ENCODE results near the gene CIT. TPM values are rescaled to one million over a fixed set of nuclear protein-coding genes. Genes with fewer than 3 reads are reported as not detected.

Gene CIT
- total and polyA plus RNA-seq, 9 of the 15 experiments (the other 6 are each of a cell fraction or from before 2014, with no cell fraction given) = 1.1 to 46.7 (median 21.3) TPM

DNA sequence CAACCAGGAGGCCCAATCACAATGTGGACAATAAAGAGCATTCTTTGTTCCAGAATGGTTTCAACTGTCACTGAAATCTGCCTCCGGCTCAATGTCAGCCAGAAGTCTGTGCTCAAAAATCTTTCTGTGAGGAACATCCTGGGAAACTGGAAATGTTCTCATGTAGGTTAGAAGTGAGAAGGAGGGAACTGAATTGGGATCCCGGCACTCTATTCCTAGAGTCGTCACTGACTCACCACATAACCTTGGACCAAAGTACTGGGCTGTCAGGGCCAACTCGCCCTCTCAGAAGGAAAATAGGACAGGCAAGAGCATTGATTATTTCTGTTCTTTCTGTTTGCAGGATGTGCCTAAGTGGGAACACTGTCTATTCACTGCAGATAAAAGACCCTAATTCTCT is 151.6 kb downstream of the CIT start:
- Histone ChIP-seq H3K79me2 (ENCODE audit: control insufficient read depth, insufficient read depth, low read length) (no peaks in the 10 kb centered on the region), H3K4me3 (no peak overlapping the region), H3K9me3 (replicated peaks; ENCODE audit: control insufficient read depth, insufficient read depth, low read depth, low read length) (no peaks in the 10 kb centered on the region), H3K27ac (ENCODE audit: extremely low read depth, low read depth, low read length) (no peak overlapping the region), H2AFZ (ENCODE audit: low read depth, low read length) (no peak overlapping the region), H3K4me1 (replicated peaks in 1 of 2; ENCODE audit: control insufficient read depth in 2 of 2, insufficient read depth in 2 of 2, low read length in 2 of 2) (no peaks in the 10 kb centered on the region), H3K27me3 (ENCODE audit: control insufficient read depth in 2 of 2, insufficient read depth in 2 of 2, low read length in 2 of 2) (no peaks in the 10 kb centered on the region), H3K9me1 (ENCODE audit: control insufficient read depth, insufficient read depth, low read length) (no peaks in the 10 kb centered on the region), H3K4me2 (ENCODE audit: insufficient read depth, low read length) (no peak overlapping the region), H3K9ac (ENCODE audit: insufficient read depth in 1 of 2, low read depth in 2 of 2, low read length in 2 of 2) (no peak overlapping the region), H4K20me1 (replicated peaks; ENCODE audit: control insufficient read depth, insufficient read depth, low read length) (0 out of 2 replicates have a peak, but pooled peaks cover 3% of the 10 kb centered on the region), H3K36me3 (ENCODE audit: control insufficient read depth, insufficient read depth, low read length) (peaks cover 54% of the 10 kb centered on the region)
- no TSS peak for BruUV-seq (replicated peaks)
- no peak for TF ChIP-seq HDAC3 (IDR thresholded peaks at IDR 0.05; ENCODE audit: borderline replicate concordance, partially characterized antibody)
- TF ChIP-seq, protein P1, sequence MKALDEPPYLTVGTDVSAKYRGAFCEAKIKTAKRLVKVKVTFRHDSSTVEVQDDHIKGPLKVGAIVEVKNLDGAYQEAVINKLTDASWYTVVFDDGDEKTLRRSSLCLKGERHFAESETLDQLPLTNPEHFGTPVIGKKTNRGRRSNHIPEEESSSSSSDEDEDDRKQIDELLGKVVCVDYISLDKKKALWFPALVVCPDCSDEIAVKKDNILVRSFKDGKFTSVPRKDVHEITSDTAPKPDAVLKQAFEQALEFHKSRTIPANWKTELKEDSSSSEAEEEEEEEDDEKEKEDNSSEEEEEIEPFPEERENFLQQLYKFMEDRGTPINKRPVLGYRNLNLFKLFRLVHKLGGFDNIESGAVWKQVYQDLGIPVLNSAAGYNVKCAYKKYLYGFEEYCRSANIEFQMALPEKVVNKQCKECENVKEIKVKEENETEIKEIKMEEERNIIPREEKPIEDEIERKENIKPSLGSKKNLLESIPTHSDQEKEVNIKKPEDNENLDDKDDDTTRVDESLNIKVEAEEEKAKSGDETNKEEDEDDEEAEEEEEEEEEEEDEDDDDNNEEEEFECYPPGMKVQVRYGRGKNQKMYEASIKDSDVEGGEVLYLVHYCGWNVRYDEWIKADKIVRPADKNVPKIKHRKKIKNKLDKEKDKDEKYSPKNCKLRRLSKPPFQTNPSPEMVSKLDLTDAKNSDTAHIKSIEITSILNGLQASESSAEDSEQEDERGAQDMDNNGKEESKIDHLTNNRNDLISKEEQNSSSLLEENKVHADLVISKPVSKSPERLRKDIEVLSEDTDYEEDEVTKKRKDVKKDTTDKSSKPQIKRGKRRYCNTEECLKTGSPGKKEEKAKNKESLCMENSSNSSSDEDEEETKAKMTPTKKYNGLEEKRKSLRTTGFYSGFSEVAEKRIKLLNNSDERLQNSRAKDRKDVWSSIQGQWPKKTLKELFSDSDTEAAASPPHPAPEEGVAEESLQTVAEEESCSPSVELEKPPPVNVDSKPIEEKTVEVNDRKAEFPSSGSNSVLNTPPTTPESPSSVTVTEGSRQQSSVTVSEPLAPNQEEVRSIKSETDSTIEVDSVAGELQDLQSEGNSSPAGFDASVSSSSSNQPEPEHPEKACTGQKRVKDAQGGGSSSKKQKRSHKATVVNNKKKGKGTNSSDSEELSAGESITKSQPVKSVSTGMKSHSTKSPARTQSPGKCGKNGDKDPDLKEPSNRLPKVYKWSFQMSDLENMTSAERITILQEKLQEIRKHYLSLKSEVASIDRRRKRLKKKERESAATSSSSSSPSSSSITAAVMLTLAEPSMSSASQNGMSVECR (CRISPR knock-in tag; IDR thresholded peaks at IDR 0.05) = no peak
- no peak for TF ChIP-seq IRF1 (CRISPR knock-in tag; IDR thresholded peaks at IDR 0.05; ENCODE audit: borderline replicate concordance)
- no peak for TF ChIP-seq HMBOX1 (IDR thresholded peaks at IDR 0.05)
- no peak for TF ChIP-seq TGIF2 (CRISPR knock-in tag; IDR thresholded peaks at IDR 0.05)
- no peak for TF ChIP-seq ZNF140 (CRISPR knock-in tag; IDR thresholded peaks at IDR 0.05)
- TF ChIP-seq BHLHE40 (IDR thresholded peaks at IDR 0.05; ENCODE audit: low read length) = no peak
- TF ChIP-seq, protein P2, sequence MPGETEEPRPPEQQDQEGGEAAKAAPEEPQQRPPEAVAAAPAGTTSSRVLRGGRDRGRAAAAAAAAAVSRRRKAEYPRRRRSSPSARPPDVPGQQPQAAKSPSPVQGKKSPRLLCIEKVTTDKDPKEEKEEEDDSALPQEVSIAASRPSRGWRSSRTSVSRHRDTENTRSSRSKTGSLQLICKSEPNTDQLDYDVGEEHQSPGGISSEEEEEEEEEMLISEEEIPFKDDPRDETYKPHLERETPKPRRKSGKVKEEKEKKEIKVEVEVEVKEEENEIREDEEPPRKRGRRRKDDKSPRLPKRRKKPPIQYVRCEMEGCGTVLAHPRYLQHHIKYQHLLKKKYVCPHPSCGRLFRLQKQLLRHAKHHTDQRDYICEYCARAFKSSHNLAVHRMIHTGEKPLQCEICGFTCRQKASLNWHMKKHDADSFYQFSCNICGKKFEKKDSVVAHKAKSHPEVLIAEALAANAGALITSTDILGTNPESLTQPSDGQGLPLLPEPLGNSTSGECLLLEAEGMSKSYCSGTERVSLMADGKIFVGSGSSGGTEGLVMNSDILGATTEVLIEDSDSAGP (CRISPR knock-in tag; IDR thresholded peaks at IDR 0.05) = no peak
- no peak for TF ChIP-seq RFX1 (IDR thresholded peaks at IDR 0.05)
- no peak for TF ChIP-seq ZFPM2 (CRISPR knock-in tag; IDR thresholded peaks at IDR 0.05)
- no peak for TF ChIP-seq CBFA2T2 (conservative IDR thresholded peaks at IDR 0.05)
- no peak for TF ChIP-seq GABPA (tag; conservative IDR thresholded peaks at IDR 0.05; ENCODE audit: low read depth)
- TF ChIP-seq DPF2 (IDR thresholded peaks at IDR 0.05) = no peak
- no peak for TF ChIP-seq MCM5 (IDR thresholded peaks at IDR 0.05; ENCODE audit: low read depth)
- no peak for TF ChIP-seq PRPF4 (IDR thresholded peaks at IDR 0.05; ENCODE audit: insufficient read depth, low read depth, low read length, poor library complexity, severe bottlenecking)
- TF ChIP-seq NFIX (CRISPR knock-in tag; IDR thresholded peaks at IDR 0.05; ENCODE audit: low read depth) = no peak
- no peak for TF ChIP-seq FOXJ3 (CRISPR knock-in tag; IDR thresholded peaks at IDR 0.05)
- no peak for DNase-seq (ENCODE audit: extremely low read depth in 1 of 4, low spot score in 3 of 4)
- no peak for FAIRE-seq
- CTCF ChIA-PET (ENCODE audit: low intra/inter-chr PET ratio) = no interaction called here
- ATAC-seq = no peak
- POLR2A ChIA-PET = no interaction called here
- intact Hi-C loops (cut with micrococcal nuclease) (no loop called here), in situ Hi-C loops (cut with MboI) (no loop called here)
- 90% methylated on average over 3 of the region's 4 CpGs for WGBS (ENCODE audit: insufficient coverage, low coverage, missing lambda C conversion rate)

Data from K562 (cell line).